Effector CD8-positive, alpha-beta T cell (primary cell): ENCODE measurements around the gene ILDR2.

Source experiments
- DNase-seq: peaks from one replicate; lab custom pipeline; 2025; lab: John Stamatoyannopoulos, UW
- total RNA-seq, 4 experiments: gene quantifications; one replicate each; lab custom pipeline; 2026; lab: John Stamatoyannopoulos, UW

ILDR2 gene, protein sequence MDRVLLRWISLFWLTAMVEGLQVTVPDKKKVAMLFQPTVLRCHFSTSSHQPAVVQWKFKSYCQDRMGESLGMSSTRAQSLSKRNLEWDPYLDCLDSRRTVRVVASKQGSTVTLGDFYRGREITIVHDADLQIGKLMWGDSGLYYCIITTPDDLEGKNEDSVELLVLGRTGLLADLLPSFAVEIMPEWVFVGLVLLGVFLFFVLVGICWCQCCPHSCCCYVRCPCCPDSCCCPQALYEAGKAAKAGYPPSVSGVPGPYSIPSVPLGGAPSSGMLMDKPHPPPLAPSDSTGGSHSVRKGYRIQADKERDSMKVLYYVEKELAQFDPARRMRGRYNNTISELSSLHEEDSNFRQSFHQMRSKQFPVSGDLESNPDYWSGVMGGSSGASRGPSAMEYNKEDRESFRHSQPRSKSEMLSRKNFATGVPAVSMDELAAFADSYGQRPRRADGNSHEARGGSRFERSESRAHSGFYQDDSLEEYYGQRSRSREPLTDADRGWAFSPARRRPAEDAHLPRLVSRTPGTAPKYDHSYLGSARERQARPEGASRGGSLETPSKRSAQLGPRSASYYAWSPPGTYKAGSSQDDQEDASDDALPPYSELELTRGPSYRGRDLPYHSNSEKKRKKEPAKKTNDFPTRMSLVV
- total RNA-seq = 0.24 to 1.8 (median 0.66) reads per million in 4 experiments

DNA sequence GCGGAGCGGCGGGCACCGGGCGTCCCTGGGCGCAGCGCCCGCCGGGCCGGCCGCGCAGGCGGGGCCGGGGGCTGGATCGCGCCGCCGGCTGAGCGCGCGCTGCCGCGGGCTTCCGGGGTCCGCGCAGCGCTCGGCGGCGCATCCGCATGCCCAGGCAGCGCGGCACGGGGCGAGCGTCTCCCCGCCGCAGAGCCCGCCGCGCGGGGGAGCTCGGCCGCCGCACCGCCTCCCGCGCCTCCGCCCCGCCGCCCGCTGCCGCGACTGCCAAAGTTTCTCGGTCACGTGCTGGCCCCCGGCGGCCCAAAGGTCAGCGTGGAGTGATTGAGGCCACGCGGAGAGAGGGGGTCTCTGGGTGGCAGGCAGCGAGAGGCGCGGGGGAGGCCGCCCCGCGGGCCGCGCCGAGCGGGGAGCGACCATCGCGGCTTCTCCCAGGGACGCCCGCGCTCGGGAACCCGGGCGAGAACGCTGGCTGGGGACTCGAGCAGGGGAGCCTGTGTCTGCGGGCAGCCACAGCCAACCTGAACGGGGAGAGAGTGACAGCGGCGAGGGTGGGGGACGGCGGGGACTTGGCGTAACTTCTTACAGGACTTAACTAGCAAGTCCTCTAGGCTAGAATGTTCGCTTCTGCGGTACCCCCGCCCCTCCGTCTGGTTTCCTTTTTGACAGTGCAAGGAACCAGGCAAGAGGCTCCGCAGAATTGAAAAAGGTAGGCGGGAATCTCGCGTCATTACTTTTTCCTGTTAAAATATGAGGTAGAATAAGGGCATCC is at the start of gene ILDR2:
ILDR2 (minus strand) TSS at position 180 of the 769 bp plus-strand sequence. CDS start 272 bp downstream, outside the sequence.
- peak; percentile 21 for DNase-seq

DNA sequence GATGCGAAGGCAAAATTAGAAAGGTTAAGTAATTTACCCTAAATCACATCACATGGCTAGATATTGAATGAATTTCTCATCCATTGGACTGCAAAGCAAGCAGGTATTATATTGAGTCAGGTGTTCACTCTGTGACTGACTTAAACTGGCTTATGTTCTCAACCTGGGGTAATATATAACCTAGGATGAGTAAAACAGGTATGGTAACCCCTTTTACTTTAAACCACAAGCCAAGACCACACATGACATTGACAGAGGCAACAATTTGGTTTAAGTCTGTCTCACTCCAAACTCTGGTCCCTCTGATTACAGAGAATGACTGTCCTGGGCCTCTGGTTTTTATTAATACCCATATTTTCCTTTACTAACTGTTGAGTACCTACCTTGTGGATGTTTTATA is 47.0 kb upstream of the ILDR2 start:
- DNase-seq = no peak

DNA sequence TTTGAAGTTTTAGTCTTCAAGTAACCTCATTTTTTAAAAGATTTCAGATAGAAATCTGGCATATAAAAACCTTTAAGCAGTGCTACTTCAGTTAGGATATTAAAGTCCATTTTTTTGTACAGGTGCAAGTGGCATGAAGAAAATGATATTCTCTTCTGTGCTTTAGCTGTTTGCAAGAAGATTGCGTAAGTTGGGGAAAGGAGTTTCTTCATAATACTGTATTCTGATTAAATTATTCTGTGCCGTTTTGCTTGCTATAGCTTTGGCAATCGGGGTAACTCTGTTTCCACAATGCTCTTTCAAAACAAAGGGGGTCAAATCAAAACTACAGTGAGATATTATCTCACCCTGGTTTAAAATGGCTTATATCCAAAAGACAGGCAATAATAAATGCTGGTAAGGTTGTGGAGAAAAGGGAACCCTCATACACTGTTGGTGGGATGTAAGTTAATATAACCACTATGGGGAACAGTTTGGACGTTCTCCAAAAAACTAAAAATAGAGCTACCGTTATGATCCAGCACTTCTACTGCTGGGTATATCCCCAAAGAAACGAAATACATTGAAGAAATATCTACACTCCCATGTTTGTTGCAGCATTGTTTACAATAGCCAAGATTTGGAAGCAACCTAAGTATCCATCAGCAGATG is 40.9 kb upstream of the ILDR2 start:
- DNase-seq = no peak

DNA sequence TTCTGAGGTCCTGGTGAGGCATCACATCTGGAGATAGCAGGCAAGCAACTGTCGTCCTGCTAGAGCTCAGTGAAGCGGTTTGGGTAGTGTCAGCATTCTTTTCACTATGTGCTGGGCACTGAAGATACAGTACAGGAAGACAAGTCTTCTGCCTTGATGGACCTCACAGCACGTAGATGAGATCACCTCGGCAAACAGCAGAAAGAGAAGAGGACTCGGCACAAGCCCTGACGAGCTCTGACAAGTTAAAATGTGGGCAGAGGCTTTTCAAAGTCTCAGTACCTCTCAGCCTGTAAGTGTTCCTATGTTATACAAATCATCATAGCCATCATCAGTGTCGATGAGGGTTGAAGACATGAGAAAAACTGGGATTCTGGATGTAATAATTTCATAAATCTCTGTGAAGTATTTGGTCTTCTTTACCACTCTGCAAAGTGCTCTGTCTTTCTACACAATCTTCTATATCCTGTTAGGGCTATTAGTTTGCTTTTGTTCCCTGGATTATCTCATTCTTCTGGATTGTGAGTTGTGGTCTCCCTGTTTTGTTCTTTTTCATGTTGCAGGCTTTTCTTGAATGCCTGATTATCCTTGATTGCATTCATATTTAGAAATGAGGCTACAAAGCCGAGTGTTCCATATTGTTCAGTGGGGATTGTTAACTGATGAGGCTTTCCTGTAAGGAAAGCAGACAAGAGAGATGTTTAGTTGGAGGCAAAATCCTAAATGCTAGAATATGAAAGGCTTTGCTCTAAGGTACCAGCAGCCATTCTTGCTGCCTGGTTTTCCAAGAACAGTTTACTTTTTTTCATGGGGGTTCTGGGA is 38.0 kb upstream of the ILDR2 start:
- DNase-seq = no peak

DNA sequence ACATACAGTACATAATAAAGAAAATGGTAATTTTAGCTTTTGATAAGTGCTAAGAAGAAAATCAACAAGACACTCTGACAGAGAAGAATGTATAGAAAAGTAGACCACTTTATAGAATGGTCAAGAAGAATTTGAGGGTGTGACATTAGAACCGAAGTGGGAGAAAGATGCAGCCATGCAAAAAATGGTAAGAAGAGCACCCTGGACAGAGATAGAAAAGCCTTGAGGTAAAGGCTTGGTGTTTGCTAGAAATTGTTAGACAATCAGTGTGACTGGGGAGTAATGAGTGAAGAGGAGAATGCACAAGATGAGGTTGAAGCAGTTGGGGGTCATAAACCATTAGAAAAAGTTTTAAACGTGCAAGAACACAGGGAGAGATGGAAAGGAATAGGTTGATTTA is 37.2 kb upstream of the ILDR2 start:
- no peak for DNase-seq

DNA sequence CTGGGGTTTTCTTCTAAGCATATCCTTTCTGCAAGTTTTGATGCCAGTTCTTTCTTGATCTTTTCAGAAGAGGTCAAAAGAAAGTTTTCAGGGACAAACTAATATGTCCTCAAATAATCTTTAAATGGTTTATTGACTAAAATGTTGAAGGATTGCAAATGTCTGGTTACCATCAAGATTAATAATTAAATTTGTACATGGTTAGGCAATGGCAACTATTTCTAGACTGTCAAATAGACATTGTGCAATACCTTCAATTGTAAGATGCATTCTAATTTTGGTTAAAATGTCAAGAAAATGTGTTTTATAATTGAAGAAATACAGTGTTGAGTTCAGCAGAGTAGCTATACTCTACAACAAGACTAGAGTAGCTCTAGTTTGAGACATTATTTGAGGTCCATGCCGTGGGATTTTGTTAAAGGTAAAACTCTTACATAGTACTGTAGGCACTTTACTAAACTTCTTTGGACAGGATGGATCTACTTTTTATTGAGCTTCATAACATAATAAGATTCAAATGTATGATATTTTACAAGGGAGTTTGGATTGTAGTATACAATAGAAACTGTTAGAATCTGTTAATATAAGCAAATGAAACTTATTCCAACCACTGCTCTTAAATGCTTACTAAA is 36.3 kb upstream of the ILDR2 start:
- DNase-seq = no peak

DNA sequence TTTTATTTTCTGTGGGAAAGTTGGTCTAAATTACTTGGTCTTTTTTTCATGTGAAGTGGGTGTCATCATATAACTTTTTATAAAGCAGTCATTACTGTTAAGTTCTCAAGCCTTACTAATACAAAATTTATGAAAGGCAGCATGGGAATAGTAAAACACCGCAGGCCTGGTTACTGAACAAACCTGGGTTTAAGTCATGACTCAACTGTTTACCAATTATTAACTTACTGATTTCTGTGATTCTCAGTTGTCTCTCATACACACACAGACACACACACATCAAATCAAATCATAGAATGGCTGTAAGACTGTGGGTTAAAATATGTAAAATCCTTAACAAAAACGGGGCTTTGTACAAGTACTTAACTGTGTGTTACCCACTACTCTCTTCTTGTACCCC is 28.4 kb upstream of the ILDR2 start:
- DNase-seq = no peak

DNA sequence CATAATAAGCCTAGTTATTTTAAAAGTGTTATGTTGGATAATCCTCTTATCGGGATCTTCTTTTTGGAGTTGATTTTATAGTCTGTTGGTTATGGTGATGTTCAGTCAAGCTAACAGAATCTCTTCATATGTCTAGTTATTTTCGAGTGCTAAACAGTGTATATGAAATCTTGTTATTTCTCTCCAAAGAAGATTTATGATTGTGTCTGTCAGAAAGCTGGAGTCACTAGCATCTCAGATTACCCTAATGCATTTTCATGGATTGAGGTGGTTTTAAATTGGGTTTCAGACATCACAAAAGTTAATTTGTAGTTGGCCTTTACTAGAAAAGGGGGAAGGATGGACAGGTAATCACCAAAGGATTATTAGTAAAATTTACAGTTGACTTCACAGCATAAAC is 27.0 kb upstream of the ILDR2 start:
- no peak for DNase-seq

DNA sequence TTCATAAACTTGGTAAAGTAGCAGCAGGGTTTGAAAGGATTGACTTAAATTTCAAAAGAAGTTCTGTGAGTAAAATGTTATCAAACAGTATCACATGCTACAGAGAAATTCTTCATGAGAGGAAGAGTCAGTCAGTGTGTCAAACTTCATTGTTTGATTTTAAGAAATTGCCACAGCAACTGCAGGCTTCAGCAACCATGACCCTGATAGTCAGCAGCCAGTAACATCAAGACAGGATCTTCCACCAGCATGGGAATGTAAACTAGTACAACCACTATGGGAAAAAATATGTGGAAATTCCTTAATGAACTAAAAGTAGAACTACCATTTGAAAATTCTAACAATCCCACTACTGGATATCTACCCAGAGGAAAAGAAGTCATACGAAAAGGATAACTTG is 25.2 kb upstream of the ILDR2 start:
- no peak for DNase-seq

DNA sequence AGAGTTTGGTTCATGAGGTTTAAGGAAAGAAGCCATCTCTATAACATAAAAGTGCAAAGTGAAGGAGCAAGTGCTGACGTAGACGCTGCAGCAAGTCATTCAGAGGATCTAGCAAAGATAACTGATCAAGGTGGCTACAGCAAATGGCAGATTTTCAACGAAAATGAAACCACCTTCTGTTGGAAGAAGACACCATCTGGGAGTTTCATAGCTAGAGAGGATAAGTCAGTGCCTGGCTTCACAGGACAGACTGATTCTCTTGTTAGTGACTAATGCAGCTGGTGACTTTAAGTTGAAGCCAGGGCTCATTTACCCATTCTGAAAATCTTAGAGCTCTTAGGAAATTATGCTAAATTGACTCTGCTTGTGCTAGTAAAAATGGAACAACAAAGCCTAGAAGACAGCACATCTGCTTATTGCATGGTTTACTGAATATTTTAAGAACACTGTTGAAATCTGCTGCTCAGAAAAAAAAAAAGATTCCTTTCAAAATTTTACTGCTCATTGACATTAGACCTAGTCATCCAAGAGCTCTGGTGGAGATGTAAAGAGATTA is 24.2 kb upstream of the ILDR2 start:
- DNase-seq = no peak

DNA sequence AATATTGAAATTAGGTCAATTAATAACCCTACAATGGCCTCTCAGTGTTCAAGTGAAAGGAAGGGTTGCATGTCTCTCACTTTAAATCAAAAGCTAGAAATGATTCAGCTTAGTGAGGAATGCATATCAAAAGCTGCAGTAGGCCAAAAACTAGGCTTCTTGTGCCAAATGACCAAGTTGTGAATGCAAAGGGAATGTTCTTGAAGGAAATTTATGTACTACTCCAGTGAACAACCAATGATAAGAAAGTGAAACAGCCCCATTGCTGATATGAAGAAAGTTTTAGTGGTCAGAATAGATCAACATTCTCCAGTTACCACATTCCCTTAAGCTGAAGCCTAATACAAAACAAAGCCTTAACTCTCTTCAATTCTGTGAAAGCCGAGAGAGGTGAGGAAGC is 23.7 kb upstream of the ILDR2 start:
- DNase-seq = no peak

DNA sequence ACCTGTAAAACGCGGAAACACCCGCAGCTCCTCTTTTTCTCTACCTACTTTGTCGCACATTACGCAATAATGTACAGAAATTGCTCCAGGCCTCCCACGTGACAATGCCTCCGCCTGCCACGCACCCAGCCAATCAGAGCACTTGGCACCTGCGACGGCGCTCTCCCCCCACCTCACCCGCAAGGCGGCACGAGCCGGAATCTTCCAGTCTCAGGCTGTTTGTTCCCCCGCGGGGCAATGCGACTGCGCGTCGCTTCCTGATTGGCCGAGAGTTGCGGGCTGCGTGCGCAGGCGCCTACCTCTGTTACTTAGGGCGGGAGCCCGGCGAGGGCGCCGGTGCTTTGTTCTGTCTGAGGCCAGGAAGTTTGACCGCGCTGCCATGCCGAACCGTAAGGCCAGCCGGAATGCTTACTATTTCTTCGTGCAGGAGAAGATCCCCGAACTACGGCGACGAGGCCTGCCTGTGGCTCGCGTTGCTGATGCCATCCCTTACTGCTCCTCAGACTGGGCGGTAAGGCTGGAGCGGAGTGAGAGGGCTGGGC is 13.7 kb upstream of the ILDR2 start, which contains the start of gene MAEL:
MAEL (plus strand) TSS at position 307 of the 542 bp plus-strand sequence; CDS start at position 380, 73 bp downstream.
- DNase-seq = no peak

DNA sequence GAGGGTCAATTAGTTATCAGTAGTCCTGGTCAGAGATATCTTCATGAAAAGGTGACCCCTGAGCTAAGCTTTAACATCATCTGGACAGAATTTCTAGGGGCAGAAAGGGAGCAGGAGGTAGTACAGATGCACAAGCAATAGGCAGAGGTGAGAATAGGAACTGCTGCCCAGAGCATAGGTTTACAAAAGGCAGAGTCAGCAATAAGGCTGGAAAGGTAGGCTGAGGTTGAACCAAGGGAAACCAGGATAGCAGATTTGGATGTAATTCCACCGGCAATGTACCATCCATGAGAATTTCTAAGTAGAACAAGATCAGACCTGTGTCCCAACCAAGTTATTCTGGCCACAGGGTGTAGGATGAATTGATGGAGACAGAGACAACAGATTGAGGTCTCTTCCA is 6.2 kb upstream of the ILDR2 start:
- DNase-seq = no peak

DNA sequence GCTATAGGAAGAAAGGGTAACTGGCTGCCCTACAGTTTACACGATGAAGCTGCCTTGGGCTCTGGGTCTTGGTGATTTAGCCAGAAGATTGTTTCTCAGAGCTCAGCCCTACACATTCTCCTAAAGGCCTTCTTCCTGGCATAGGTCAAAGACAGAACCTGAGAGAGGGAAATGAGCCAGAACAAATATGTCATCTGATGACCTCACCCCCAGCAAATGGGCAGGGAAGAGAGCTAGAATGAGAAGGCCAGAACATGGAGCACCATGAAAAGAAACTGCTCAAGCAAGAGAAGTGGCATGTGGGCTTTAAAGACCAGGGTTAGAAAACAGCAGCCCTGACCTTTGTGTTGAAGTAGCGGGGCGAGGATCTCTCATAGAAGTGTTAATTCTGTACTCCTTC is 5.5 kb upstream of the ILDR2 start:
- DNase-seq = no peak

DNA sequence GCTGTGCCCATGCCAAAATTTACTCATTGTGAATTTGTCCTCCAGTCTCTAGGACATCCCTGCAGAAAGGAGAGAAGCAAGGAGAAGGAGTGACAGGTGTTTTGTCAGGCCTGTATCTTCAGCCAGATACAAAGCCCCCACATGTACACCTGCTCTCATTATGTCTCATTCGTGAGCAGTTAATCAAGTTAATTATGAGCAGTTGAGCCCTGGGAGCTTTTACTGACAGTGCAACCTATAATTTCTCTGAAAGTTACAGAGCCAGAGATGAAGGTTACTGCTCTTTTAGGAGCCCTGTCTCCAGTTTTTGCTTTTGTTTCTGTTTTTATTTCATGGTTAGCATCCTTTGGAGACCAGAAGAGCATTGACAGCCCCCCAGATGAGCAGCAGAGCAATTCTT is 5.0 kb upstream of the ILDR2 start:
- DNase-seq = no peak

DNA sequence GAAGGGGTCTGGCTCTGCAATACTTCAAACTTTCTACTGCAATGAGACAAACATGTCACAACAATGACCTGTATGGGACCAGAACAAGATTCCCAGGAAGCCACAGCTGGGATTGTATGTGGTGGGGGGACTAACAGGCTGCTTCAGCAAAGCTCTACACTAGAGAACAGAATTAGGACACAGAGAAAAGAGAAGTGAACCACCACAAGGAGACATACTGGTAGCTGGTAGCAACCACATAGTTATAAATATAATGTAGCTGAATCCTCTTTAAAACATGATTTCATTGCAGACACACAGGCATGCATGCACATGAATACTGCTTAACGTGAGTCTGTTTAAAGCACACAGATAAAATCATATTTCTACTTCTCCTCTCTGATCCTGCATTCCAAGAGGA is 3.5 kb upstream of the ILDR2 start:
- DNase-seq = no peak

DNA sequence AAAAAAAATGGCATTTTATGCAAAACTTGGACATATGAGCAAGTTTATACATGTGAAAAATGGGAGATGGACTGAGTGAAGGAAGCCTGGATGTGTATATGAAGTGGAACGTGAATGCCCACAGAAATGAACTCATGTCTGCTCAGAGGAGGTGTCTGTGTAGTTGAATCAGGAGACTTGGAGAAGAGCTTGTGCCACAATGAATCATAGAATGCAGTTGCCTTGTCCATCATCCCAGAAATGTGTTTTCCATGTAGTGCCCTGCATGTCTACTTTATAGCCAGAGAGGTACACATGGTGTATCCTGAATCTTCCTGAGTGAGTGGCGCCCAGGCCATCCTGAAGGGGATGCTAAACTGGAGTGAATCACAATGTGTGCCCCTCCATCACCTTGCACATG is 2.6 kb upstream of the ILDR2 start:
- DNase-seq = no peak

DNA sequence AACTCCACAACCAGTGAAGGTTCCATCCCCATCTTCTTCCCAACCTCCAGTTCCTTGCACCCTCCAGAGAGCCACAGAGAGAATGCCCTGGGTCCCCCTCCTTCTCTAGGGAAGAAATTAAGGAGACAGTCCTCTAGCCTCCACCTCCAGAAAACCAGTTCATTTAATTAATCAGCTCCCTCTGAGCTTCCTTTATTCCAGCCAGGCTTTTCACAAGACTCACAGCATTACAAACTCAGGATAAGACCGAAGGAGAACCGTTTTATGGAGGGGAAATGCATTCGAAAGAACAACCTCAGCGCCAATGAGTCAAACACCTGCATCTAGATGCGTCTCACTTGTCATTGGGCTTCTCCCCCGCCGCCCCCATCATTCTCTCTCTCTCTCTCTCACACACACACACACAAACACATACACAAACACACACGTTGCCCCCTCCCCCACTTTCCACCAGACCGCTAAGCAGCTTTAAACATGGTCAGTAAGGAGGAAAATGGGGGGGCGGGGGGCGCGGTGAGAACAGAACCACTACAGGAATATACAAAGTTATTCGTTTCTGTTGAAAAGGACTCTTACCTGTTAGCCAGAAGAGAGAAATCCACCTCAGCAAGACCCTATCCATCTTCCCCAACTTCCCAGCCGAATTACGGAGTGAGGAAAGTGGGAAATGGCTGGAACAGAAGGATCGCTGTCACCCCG is 544 bp downstream of the ILDR2 start:
- no peak for DNase-seq

DNA sequence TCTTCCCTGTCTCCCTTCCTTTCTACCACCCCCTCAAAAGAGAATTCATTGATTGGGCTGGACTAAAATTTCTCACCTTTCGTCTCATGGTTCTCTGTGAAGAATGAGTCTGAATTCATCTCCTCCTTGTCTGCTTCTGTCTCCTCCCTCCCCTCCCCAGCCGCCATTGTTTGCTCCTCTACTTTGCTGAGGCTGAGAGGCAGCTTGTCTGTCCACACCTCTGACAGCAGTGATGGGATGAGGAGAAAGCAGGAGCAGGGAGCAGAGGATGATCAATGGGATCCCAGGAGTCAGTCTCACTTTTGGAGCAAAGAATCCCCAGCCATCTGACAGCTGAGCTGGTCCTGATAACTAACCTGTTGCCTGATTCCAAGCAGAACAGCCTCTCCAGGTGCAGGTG is 2.5 kb downstream of the ILDR2 start:
- no peak for DNase-seq

DNA sequence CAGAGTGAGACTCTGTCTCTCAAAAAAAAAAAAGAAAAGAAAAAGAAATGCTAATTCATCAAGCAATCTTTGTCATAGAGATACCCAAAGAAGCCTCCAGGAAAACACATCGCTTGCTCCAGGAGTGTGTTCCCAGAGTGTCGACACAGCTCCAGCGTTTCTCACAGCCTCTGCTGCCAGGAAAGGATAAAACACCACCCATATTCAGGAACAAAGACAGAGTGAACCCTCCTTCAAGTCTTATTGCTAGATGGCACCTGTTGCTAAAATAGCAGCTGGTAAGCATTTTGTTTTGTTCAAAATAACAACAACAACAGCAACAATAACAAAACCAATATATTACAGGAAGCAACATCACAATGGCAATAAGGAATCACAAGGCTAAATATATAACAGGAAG is 3.1 kb downstream of the ILDR2 start:
- no peak for DNase-seq
